KMS-11 (cell line): ENCODE data around the gene AHCYL1.

Experiments
- H2AFZ ChIP-seq: fragments of 200-600 bp; sonication (generic); 2 replicates; pipeline ENCODE4 v1.6.1; 2016; ENCODE audit warnings: antibody characterized with exemption, mixed run types, low read depth
- H3K27ac ChIP-seq: fragments of 200-600 bp; sonication (generic); 2 replicates; pipeline ENCODE4 v1.6.1; 2016; ENCODE audit warnings: mild to moderate bottlenecking, mixed run types
- H3K27me3 ChIP-seq: fragments of 200-600 bp; sonication (generic); 2 replicates; pipeline ENCODE4 v1.6.1; 2017; ENCODE audit warnings: mild to moderate bottlenecking, low read depth, mixed run types, moderate library complexity; ENCODE audit not compliant: insufficient read depth
- H3K36me3 ChIP-seq: fragments of 200-600 bp; sonication (generic); 2 replicates; pipeline ENCODE4 v1.6.1; 2017; ENCODE audit warnings: mild to moderate bottlenecking, mixed run types; ENCODE audit not compliant: insufficient read depth
- H3K4me1 ChIP-seq: fragments of 200-600 bp; sonication (generic); 2 replicates; pipeline ENCODE4 v1.6.1; 2016; ENCODE audit warnings: mild to moderate bottlenecking, low read depth, mixed run types; ENCODE audit not compliant: poor library complexity, severe bottlenecking
- H3K4me2 ChIP-seq: fragments of 200-600 bp; sonication (generic); 2 replicates; pipeline ENCODE4 v1.7.0; 2016; ENCODE audit warnings: mild to moderate bottlenecking, mixed run types
- H3K4me3 ChIP-seq: fragments of 200-600 bp; sonication (generic); IDR thresholded peaks from 2 replicates; pipeline ENCODE4 v1.6.1; 2017; ENCODE audit warnings: low read depth, low read length, mixed read lengths; ENCODE audit not compliant: insufficient read depth
- H3K79me2 ChIP-seq: fragments of 200-600 bp; sonication (generic); 2 replicates; pipeline ENCODE4 v1.6.1; 2016; ENCODE audit warnings: low read depth, mixed run types; ENCODE audit not compliant: insufficient read depth
- H3K9ac ChIP-seq: fragments of 200-600 bp; sonication (generic); 2 replicates; pipeline ENCODE4 v1.6.1; 2016; ENCODE audit warnings: mild to moderate bottlenecking, mixed run types
- H4K20me1 ChIP-seq: fragments of 200-600 bp; sonication (generic); 2 replicates; pipeline ENCODE4 v1.6.1; 2016; ENCODE audit warnings: mild to moderate bottlenecking, mixed run types; ENCODE audit not compliant: insufficient read depth
- TF ChIP-seq, protein P1 (sequence below): fragments of 200-600 bp; sonication (generic); conservative IDR thresholded peaks from 2 replicates; pipeline ENCODE4 v1.6.1; 2017; ENCODE audit warnings: low read depth, mild to moderate bottlenecking, antibody characterized with exemption, low read length, moderate library complexity, mixed read lengths

The AHCYL1 gene

DNA sequence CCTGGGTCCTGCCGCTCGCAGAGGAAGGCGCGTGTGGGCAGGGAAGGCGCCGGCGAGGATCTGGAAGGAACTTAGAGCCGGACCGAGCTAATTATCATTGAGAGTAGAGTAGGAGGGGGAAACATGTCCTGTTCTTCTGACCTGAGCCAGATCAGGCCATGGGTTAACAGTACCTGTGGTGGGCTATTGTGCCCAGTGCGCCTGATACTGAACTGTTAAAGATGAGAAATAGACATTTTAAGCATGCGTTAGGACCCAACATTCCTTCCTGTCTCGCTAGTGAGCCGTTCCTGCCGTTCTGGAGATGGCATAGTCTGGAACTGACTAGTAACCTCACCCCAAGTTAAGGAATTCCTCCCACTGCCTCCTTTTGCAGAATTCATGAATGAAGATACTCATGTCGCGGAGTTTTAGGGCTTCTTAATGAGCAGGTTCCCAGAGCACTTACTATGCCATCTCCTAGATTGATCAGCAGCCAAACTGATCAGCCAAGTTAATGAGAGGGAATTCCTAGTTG, 50.7 kb downstream of the AHCYL1 start:
- Histone ChIP-seq H3K36me3 (peaks cover 20% of the 10 kb centered on the region; the same call in 1 of the 2 replicates), H3K4me1 (peaks cover 42% of the 10 kb centered on the region), H3K27ac (peak overlapping the region; percentile 36; the same call in 1 of the 2 replicates), H4K20me1 (no peaks in the 10 kb centered on the region), H3K9ac (peak overlapping the region; percentile 88), H3K4me3 (peak overlapping the region; percentile 99), H2AFZ (peak overlapping the region; percentile 88; the same call in 1 of the 2 replicates), H3K27me3 (no peaks in the 10 kb centered on the region), H3K79me2 (peaks cover 23% of the 10 kb centered on the region), H3K4me2 (peak overlapping the region; percentile 96)
- TF ChIP-seq, protein P1, sequence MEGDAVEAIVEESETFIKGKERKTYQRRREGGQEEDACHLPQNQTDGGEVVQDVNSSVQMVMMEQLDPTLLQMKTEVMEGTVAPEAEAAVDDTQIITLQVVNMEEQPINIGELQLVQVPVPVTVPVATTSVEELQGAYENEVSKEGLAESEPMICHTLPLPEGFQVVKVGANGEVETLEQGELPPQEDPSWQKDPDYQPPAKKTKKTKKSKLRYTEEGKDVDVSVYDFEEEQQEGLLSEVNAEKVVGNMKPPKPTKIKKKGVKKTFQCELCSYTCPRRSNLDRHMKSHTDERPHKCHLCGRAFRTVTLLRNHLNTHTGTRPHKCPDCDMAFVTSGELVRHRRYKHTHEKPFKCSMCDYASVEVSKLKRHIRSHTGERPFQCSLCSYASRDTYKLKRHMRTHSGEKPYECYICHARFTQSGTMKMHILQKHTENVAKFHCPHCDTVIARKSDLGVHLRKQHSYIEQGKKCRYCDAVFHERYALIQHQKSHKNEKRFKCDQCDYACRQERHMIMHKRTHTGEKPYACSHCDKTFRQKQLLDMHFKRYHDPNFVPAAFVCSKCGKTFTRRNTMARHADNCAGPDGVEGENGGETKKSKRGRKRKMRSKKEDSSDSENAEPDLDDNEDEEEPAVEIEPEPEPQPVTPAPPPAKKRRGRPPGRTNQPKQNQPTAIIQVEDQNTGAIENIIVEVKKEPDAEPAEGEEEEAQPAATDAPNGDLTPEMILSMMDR, result no peak

- Histone ChIP-seq H4K20me1 (no peaks in the 10 kb centered on the region), H3K4me1 (peaks cover 28% of the 10 kb centered on the region), H3K79me2 (peaks cover 23% of the 10 kb centered on the region), H3K27me3 (no peaks in the 10 kb centered on the region), H3K9ac (no peak overlapping the region), H2AFZ (no peak overlapping the region), H3K27ac (no peak overlapping the region), H3K4me2 (no peak overlapping the region), H3K36me3 (peaks cover 20% of the 10 kb centered on the region; the same call in 1 of the 2 replicates), H3K4me3 (no peak overlapping the region)
- TF ChIP-seq, protein P1, result no peak
These were observed 53.7 kb downstream of the AHCYL1 start for GRCh38 chr1:110038271-110038670.

DNA sequence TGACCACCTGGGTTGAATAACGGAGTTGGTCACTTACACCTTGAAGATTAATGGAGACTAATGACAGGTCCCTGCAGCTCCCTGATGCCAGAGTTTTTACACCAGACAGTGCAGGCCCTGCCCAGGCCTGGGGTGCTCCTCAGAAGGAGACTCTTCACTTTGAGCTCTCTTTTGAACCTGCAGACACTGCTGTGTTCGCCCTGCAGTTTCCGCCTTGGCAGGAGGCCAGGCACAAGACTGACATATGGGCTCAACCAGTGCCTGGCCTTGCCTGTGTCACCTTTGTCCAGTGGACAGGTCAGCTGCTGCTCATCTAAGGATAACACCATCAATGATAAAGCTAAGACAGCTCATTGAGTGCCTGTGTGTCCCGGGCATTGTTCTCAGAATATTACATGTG, 55.1 kb downstream of the AHCYL1 start:
- no peak overlapping the region for H2AFZ ChIP-seq
- no peak overlapping the region for H3K9ac ChIP-seq
- H4K20me1 ChIP-seq, result no peaks in the 10 kb centered on the region
- no peak overlapping the region for H3K4me2 ChIP-seq
- H3K4me1 ChIP-seq, result peaks cover 23% of the 10 kb centered on the region
- no peak overlapping the region for H3K27ac ChIP-seq
- TF ChIP-seq, protein P1, result no peak
- H3K36me3 ChIP-seq, result peaks cover 22% of the 10 kb centered on the region; the same call in 1 of the 2 replicates
- H3K4me3 ChIP-seq, result no peak overlapping the region
- peaks cover 21% of the 10 kb centered on the region for H3K79me2 ChIP-seq
- no peaks in the 10 kb centered on the region for H3K27me3 ChIP-seq

GRCh38 chr1:110040548-110040947, 56.0 kb downstream of the AHCYL1 start:
- peaks cover 22% of the 10 kb centered on the region; the same call in 1 of the 2 replicates for H3K36me3 ChIP-seq
- no peaks in the 10 kb centered on the region for H4K20me1 ChIP-seq
- no peak overlapping the region for H3K4me3 ChIP-seq

More at GRCh38 chr1:110040548-110040947, 56.0 kb downstream of the AHCYL1 start:
- Histone ChIP-seq H3K27ac (no peak overlapping the region), H3K9ac (no peak overlapping the region), H3K79me2 (peaks cover 12% of the 10 kb centered on the region), H2AFZ (no peak overlapping the region), H3K4me1 (peaks cover 19% of the 10 kb centered on the region), H3K4me2 (no peak overlapping the region), H3K27me3 (no peaks in the 10 kb centered on the region)
- TF ChIP-seq, protein P1, result no peak
